ENCODE data around the gene ARG1.
A peak's percentile ranks its signal among the peaks of the same experiment; 100 is the strongest.
"Not testable (repeated sequence)": the region's sequence is repeated elsewhere in the genome, so short reads cannot be mapped to it uniquely, and the experiment has no call there.

The ARG1 gene

GRCh38 chr6:131572686-131573415 lies at the start of gene ARG1:
Gene ARG1, plus strand, starts transcription at chr6:131573226. Its CDS starts 57 bp downstream, at chr6:131573283.
- Mint-ChIP-seq H3K4me3 (no peak within 1 kb of the TSS), H3K27ac (no peak within 1 kb of the TSS), H3K4me1 (no peaks in the 10 kb centered on the region), H3K36me3 (peaks cover 8% of the 10 kb centered on the region), H3K9me3 (no peaks in the 10 kb centered on the region)
- ATAC-seq (no peak), DNase-seq (ENCODE audit: low spot score in 2 of 2) (no peak)

GRCh38 chr6:131523988-131524673 lies 48.9 kb upstream of the ARG1 start:
- no peaks in the 10 kb centered on the region for H3K36me3 Mint-ChIP-seq
- no peak for DNase-seq (ENCODE audit: low spot score in 2 of 2)
- peaks cover 16% of the 10 kb centered on the region for H3K4me1 Mint-ChIP-seq
- ATAC-seq: peak; percentile 67
- H3K4me3 Mint-ChIP-seq: peak overlapping the region; percentile 30
- no peaks in the 10 kb centered on the region for H3K9me3 Mint-ChIP-seq
- no peak overlapping the region for H3K27ac Mint-ChIP-seq

GRCh38 chr6:131524695-131525336 lies 48.2 kb upstream of the ARG1 start:
- peaks cover 17% of the 10 kb centered on the region for H3K4me1 Mint-ChIP-seq
- ATAC-seq (peak; percentile 73), DNase-seq (ENCODE audit: low spot score in 2 of 2) (no peak)
- no peaks in the 10 kb centered on the region for H3K9me3 Mint-ChIP-seq
- H3K4me3 Mint-ChIP-seq: peak overlapping the region; percentile 30
- no peak overlapping the region for H3K27ac Mint-ChIP-seq
- no peaks in the 10 kb centered on the region for H3K36me3 Mint-ChIP-seq

- H3K27ac Mint-ChIP-seq; DNase-seq (ENCODE audit: low spot score in 2 of 2); H3K36me3 Mint-ChIP-seq; ATAC-seq; H3K4me3 Mint-ChIP-seq; H3K9me3 Mint-ChIP-seq: not testable (repeated sequence)
- peaks cover 40% of the 10 kb centered on the region for H3K4me1 Mint-ChIP-seq
Observed at GRCh38 chr6:131530936-131531335, 42.1 kb upstream of the ARG1 start.

GRCh38 chr6:131531681-131532080 lies 41.3 kb upstream of the ARG1 start:
- not testable (repeated sequence) for H3K9me3 Mint-ChIP-seq; DNase-seq (ENCODE audit: low spot score in 2 of 2); ATAC-seq; H3K4me3 Mint-ChIP-seq; H3K27ac Mint-ChIP-seq; H3K36me3 Mint-ChIP-seq
- peaks cover 40% of the 10 kb centered on the region for H3K4me1 Mint-ChIP-seq

GRCh38 chr6:131532580-131533039 lies 40.4 kb upstream of the ARG1 start:
- Mint-ChIP-seq H3K9me3 (no peaks in the 10 kb centered on the region), H3K4me1 (peaks cover 40% of the 10 kb centered on the region), H3K27ac (peak overlapping the region; percentile 5), H3K36me3 (no peaks in the 10 kb centered on the region), H3K4me3 (peak overlapping the region; percentile 8)
- peak; percentile 97 for ATAC-seq
- DNase-seq (ENCODE audit: low spot score in 2 of 2): peak; percentile 21 to 64

GRCh38 chr6:131538615-131539014 lies 34.4 kb upstream of the ARG1 start:
- not testable (repeated sequence) for H3K4me1 Mint-ChIP-seq; H3K36me3 Mint-ChIP-seq; H3K4me3 Mint-ChIP-seq; H3K27ac Mint-ChIP-seq; DNase-seq (ENCODE audit: low spot score in 2 of 2); ATAC-seq; H3K9me3 Mint-ChIP-seq

- no peak overlapping the region for H3K4me3 Mint-ChIP-seq
- no peak for DNase-seq (ENCODE audit: low spot score in 2 of 2)
- no peaks in the 10 kb centered on the region for H3K9me3 Mint-ChIP-seq
- no peak overlapping the region for H3K27ac Mint-ChIP-seq
- no peaks in the 10 kb centered on the region for H3K36me3 Mint-ChIP-seq
- no peak for ATAC-seq
- no peaks in the 10 kb centered on the region for H3K4me1 Mint-ChIP-seq
Observed at GRCh38 chr6:131545317-131545716, 27.7 kb upstream of the ARG1 start.

GRCh38 chr6:131547488-131547887 lies 25.5 kb upstream of the ARG1 start:
- Mint-ChIP-seq H3K4me1 (no peaks in the 10 kb centered on the region), H3K9me3 (no peaks in the 10 kb centered on the region), H3K27ac (no peak overlapping the region), H3K36me3 (no peaks in the 10 kb centered on the region), H3K4me3 (no peak overlapping the region)
- DNase-seq (ENCODE audit: low spot score in 2 of 2) (no peak), ATAC-seq (no peak)

GRCh38 chr6:131548441-131548840 lies 24.6 kb upstream of the ARG1 start:
- Mint-ChIP-seq H3K9me3 (no peaks in the 10 kb centered on the region), H3K27ac (no peak overlapping the region), H3K4me1 (no peaks in the 10 kb centered on the region), H3K4me3 (no peak overlapping the region), H3K36me3 (no peaks in the 10 kb centered on the region)
- no peak for ATAC-seq
- DNase-seq (ENCODE audit: low spot score in 2 of 2): no peak

- H3K4me1 Mint-ChIP-seq: no peaks in the 10 kb centered on the region
- no peak for DNase-seq (ENCODE audit: low spot score in 2 of 2)
- no peaks in the 10 kb centered on the region for H3K9me3 Mint-ChIP-seq
- H3K36me3 Mint-ChIP-seq: no peaks in the 10 kb centered on the region
- no peak overlapping the region for H3K27ac Mint-ChIP-seq
- no peak for ATAC-seq
- no peak overlapping the region for H3K4me3 Mint-ChIP-seq
Observed at GRCh38 chr6:131549811-131550210, 23.2 kb upstream of the ARG1 start.

GRCh38 chr6:131551902-131552301 lies 21.1 kb upstream of the ARG1 start:
- Mint-ChIP-seq H3K36me3 (no peaks in the 10 kb centered on the region), H3K4me3 (no peak overlapping the region), H3K27ac (no peak overlapping the region), H3K4me1 (no peaks in the 10 kb centered on the region), H3K9me3 (no peaks in the 10 kb centered on the region)
- ATAC-seq: no peak
- DNase-seq (ENCODE audit: low spot score in 2 of 2): no peak

- H3K9me3 Mint-ChIP-seq: no peaks in the 10 kb centered on the region
- H3K27ac Mint-ChIP-seq: no peak overlapping the region
- no peak for ATAC-seq
- no peaks in the 10 kb centered on the region for H3K36me3 Mint-ChIP-seq
- no peaks in the 10 kb centered on the region for H3K4me1 Mint-ChIP-seq
- DNase-seq (ENCODE audit: low spot score in 2 of 2): no peak
- no peak overlapping the region for H3K4me3 Mint-ChIP-seq
Observed at GRCh38 chr6:131552572-131552971, 20.5 kb upstream of the ARG1 start.

- DNase-seq (ENCODE audit: low spot score in 2 of 2) (no peak), ATAC-seq (no peak)
- Mint-ChIP-seq H3K27ac (no peak overlapping the region), H3K9me3 (no peaks in the 10 kb centered on the region), H3K4me3 (no peak overlapping the region), H3K36me3 (no peaks in the 10 kb centered on the region), H3K4me1 (no peaks in the 10 kb centered on the region)
Observed at GRCh38 chr6:131555992-131556391, 17.0 kb upstream of the ARG1 start.

- no peaks in the 10 kb centered on the region for H3K36me3 Mint-ChIP-seq
- no peaks in the 10 kb centered on the region for H3K9me3 Mint-ChIP-seq
- H3K4me1 Mint-ChIP-seq: no peaks in the 10 kb centered on the region
- no peak for DNase-seq (ENCODE audit: low spot score in 2 of 2)
- no peak for ATAC-seq
- no peak overlapping the region for H3K4me3 Mint-ChIP-seq
- H3K27ac Mint-ChIP-seq: no peak overlapping the region
Observed at GRCh38 chr6:131558922-131559321, 14.1 kb upstream of the ARG1 start.
